VCaP (cell line): ENCODE data around the gene NALCN.

Experiments used
- H3K27ac ChIP-seq: fragments of 450-650 bp; 2 replicates; pipeline ENCODE4 v1.5.1; 2017
- CTCF ChIP-seq: fragments of 450-650 bp; conservative IDR thresholded peaks from 2 replicates; pipeline ENCODE4 v1.5.1; 2017; ENCODE audit warnings: mild to moderate bottlenecking, moderate library complexity

Gene NALCN

GRCh38 chr13:101341464-101341863, 74.8 kb downstream of the NALCN start:
- H3K27ac ChIP-seq = no peak overlapping the region
- TF ChIP-seq CTCF = no peak

GRCh38 chr13:101339202-101339601, 77.1 kb downstream of the NALCN start:
- TF ChIP-seq CTCF = no peak
- no peak overlapping the region for H3K27ac ChIP-seq

- no peak for TF ChIP-seq CTCF
- H3K27ac ChIP-seq = no peak overlapping the region
These were observed 83.7 kb downstream of the NALCN start for GRCh38 chr13:101332583-101332982.

DNA sequence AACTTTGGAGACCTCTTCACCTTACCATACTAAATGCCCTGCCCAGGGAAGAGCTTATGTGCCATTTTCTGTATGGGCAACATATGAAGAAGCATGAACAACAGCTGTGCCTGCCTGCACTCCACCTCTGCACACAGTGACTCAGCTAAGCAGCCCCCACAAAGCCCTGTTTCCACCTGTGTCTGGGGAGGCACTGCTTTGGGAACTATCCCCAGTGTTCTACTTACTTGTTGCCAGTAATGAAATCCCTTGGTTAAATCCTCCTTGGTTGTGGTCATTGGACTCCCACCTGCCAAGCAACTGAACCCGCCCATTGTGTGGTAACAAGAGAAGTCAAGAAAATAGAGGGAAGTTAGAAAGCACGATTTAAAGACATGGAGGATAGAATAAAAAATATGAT, 84.6 kb downstream of the NALCN start:
- H3K27ac ChIP-seq = no peak overlapping the region
- TF ChIP-seq CTCF = no peak

DNA sequence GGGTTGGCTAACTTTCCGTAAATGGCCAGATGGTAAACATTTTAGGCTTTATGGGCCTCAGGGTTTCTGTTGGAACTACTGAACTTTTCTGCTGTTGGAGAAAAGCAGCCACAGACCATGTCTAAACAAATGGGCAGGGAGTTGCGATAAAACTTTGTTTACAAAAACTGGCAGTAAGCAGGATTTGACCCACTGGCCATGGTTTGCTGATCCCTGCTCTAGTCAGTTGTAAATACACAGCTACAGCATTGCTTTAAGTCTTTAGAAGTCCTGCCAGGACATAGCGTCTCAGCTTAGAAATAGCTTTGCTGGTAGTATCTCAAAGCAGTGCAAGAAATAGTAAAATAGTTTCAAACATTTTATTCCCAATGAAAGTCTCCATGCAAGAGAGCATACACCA, 88.4 kb downstream of the NALCN start:
- no peak overlapping the region for H3K27ac ChIP-seq
- no peak for TF ChIP-seq CTCF

DNA sequence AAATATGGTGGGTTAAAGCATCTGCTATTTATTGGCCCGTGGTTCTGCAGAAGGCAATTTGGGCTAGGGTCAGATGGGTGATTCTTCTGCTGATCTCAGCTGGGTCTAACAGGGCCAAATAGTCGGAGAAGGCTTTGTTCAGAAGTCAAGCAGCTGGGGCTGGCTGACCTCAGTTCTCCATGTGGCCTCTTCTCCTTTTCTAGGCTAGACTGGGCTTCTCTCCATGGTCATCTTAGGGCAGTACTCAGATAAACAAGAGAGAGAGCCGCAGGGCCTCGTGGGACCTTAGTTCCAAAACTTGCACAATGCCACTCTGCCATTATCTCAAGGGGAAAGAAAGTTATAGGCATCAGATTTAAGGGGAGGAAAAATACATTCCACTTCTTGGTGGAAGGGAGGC, 89.6 kb downstream of the NALCN start:
- no peak for TF ChIP-seq CTCF
- no peak overlapping the region for H3K27ac ChIP-seq

DNA sequence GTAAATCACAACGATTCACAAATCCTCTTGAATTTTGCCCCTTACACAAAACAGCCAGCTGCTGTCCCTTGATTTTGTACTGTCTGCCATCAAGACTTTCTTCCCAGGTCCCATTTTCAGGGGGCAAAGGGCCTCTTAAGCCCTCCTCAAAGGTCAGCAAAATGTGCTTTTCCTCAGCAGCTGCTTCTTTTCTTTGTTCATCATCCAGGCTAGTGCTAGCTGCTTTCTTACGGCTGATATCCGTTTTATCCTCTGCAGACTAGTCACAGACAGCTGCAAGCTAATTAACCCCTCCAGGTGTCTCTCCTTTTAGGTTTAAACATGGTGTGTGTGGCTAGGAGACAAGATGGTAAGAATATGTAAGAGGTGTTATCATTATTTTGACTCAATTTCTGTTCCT, 90.9 kb downstream of the NALCN start:
- H3K27ac ChIP-seq = no peak overlapping the region
- TF ChIP-seq CTCF = no peak

DNA sequence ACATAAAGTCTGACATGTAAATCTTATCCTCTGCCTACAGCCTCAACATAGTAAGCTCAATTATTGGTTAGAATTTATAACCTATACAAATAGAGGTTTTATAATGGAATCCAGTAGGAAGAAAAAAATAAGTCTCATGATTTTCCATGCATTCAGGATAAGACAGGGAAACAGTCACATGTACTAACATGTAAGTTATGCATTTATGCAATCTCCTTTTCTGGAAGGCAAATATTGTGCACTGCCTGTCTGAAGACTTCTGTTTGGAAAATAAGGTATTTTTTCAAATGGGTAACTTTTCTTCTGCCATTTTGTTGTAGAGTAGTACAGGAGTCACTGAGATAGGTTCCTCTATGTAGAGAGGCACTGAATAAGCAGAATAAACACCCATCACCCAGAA, 92.7 kb downstream of the NALCN start:
- TF ChIP-seq CTCF = no peak
- no peak overlapping the region for H3K27ac ChIP-seq
